ENCODE results near the gene CAPN8.
"Not testable (repeated sequence)": the region's sequence is repeated elsewhere in the genome, so short reads cannot be mapped to it uniquely, and the experiment has no call there.

Gene CAPN8

GRCh38 chr1:223525546-223525945 lies 140.0 kb downstream of the CAPN8 start:
- no peak for DNase-seq

GRCh38 chr1:223524930-223525451 lies 140.5 kb downstream of the CAPN8 start:
- no peak for DNase-seq

DNA sequence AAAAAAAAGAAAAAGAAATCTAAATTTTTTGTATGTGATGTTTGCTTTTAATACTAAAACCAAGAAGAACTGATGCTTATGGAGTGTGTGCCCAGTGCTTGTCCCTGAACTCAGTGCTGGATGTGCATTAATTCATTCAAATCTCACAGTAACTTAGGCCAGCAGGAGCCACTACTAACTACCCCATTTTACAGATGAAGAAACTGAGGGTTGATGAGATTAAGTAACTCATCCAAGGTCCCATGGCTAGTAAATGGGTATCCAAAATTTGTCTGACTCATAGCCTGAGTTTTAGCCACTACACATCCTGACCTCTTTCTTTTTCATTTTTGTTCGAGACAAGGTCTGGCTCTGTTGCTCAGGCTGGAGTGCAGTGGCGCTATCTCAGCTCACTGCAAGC lies 144.4 kb downstream of the CAPN8 start:
- DNase-seq = no peak

GRCh38 chr1:223520200-223520599 lies 145.3 kb downstream of the CAPN8 start:
- DNase-seq = no peak

DNA sequence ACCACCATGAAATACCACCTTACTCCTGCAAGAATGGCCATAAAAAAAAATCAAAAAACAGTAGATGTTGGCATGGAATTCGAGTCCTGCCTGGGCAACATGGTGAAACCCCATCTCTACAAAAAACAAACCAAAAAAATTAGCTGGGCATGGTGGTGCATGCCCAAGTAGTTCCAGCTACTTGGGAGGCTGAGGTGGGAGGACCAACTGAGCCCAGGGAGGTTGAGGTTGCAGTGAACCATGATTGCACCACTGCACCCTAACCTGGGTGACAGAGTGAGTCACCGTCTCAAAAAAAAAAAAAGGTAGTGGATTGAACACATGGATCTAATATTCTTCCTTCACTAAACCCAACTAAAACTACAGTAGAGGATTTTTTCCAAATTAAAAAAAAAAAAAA lies 146.4 kb downstream of the CAPN8 start:
- no peak for DNase-seq

DNA sequence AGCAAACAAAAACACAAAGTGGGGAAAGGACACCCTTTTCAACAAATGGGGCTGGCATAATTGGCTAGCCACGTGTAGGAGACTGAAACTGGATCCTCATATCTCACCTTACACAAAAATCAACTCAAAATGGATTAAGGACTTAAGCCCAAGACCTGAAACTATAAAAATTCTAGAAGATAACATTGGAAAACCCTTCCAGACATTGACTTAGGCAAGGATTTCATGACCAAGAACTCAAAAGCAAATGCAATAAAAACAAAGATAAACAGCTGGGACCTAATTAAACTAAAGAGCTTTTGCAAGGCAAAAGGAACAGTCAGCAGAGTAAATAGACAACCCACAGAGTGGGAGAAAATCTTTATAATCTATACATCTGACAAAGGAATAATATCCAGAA lies 146.9 kb downstream of the CAPN8 start:
- not testable (repeated sequence) for DNase-seq

GRCh38 chr1:223515926-223516325 lies 149.6 kb downstream of the CAPN8 start:
- DNase-seq = no peak

- DNase-seq = no peak
These were observed 150.1 kb downstream of the CAPN8 start for GRCh38 chr1:223515421-223515820.

DNA sequence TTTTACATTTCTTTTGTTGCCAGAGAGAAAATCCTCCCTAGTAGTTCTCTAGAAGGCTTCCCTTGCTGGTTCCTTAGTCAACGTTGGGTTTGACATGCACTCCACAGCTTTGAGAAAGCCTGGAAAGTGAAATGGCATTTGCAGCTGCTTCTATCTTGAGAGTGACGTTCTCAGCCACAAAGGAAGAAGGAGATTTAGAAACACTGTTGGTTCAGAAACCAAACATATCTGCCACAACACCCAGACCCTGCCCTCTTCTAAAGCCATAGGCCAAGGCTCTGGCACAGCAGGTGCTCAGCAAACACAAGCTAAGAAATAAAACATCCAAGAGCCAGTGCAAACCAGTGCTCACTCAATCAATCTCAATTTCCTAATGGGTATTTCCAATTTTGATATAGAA lies 150.9 kb downstream of the CAPN8 start:
- DNase-seq = no peak

GRCh38 chr1:223513309-223513708 lies 152.2 kb downstream of the CAPN8 start:
- no peak for DNase-seq

- DNase-seq = no peak
These were observed 153.4 kb downstream of the CAPN8 start for GRCh38 chr1:223512057-223512456.

DNA sequence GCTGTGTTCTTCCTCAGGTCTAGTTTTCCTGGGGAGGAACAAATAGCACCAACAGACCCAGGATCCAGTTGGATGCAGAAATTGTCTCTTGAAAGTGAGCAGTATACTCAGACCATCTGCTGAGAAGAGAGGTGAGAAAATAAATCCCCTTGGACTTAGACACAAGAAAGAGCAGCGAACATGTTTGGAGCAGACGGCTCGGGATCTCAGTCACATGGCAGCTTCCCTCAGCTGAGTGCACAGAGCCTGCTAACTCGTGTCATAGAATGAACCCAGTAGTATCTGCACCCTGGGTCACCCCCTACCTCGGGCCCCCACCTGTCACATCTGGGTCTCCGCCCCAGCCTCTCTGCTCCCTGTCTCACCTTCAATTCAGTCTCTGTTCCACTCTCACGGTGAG lies 156.7 kb downstream of the CAPN8 start:
- DNase-seq = no peak

DNA sequence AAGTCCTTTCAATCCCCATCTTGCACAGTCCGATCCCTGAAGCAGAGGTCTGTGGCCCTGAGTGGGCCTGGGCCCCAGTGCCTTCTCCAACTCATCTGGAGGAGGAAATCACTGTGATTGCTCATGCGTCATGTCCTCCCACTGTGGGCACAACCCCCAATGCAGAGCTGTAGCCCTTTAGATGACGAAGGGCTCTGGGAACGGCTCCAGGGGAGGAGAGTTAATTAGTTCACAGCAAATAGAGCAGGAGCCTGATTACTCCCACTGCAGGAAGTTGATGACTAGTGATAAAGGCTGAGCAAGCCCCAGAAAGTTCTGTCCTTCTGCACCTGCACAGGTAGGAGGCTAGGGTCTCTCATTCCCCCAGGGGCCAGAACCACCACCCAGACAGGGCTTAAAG lies 160.8 kb downstream of the CAPN8 start:
- no peak for DNase-seq

DNA sequence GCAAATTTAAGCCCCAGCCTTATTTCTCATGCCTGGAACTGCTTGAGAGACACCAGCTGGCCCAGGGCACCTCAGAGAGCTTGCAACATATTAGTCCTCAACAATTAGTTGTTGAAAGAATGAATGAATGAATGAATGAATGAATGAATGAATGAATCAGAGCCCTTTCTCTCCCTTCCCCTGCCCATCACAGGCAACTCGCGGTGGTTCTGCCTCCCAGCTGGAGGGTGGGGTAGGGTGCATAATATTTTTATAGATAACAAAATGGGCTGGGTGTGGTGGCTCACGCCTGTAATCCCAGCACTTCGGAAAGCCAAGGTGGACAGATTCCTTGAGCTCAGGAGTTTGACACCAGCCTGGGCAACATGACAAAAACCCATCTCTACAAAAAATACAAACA lies 162.2 kb downstream of the CAPN8 start:
- DNase-seq = no peak

GRCh38 chr1:223500560-223501425 lies 164.7 kb downstream of the CAPN8 start:
- DNase-seq = no peak

GRCh38 chr1:223496883-223497282 lies 168.6 kb downstream of the CAPN8 start:
- no peak for DNase-seq

DNA sequence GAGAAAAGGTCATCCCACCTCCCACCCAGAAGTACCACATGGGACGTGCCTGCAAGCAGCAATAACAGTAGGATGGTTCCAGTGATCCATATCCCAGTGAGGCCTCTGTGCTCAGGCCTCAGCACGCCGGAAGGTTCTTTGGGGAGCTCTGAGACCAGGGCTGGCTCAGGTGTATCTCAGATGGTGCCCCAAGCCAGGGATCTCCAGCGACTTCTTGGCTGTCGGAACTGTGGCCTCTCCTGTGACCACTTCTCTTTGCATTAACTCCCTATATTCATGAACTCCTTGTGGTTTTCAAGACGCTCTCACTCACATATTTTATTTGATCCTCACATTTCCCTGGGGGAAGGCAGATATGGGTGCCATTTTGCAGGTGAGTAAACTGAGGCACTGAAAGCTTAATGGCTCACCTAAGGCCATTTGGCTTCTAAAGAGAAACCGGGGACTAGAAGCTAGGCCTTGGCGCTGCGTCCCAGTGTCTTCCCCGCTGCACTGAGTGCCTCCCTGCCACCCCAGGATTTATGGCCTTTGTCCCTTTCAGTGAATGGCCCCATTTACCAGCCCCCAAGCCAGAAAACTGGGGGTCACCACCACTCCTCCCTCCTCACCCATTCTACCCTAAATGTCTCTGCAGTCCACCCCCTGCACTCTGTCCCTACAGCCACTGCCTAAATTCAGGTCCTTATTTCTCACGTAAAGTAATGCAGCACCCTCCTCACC lies 170.4 kb downstream of the CAPN8 start:
- no peak for DNase-seq

DNA sequence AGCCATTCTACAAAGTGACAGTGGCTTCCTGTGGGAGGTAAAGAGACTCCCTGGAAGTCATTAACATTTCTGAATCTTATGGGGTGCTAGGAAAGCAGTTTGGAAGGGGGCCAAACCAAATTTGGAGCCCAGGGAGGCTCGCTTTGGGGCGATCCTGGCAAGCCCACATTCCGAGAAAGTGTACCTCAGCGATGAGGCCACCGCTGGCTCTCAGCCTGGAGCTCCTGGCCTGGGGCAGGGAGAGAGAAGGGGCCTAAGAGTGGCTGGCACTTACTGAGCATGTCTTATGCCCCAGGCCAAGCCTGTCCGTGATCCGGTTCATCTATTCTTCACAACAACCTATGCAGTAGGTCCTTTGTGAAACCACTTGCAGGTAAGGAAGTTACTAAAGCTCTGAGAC lies 173.5 kb downstream of the CAPN8 start:
- DNase-seq = no peak
